Neural progenitor cell (in vitro differentiated cells): ENCODE measurements around the gene PM20D2. TPM values are rescaled to one million over a fixed set of nuclear protein-coding genes. Genes with fewer than 3 reads are reported as not detected.

ENCODE experiments used
- DNase-seq: peaks from one replicate; pipeline ENCODE4 v3.0.0-alpha.2; 2016; ENCODE audit warnings: low spot score
- H2AFZ ChIP-seq: fragments of 200-600 bp; sonication (generic); replicated peaks from 2 replicates; pipeline ENCODE4 v1.6.1; 2016; ENCODE audit warnings: antibody characterized with exemption
- H3F3A ChIP-seq: fragments of 200-600 bp; sonication (generic); 2 replicates; pipeline ENCODE4 v1.6.1; 2016; ENCODE audit warnings: antibody characterized with exemption, low read depth
- H3K27ac ChIP-seq: fragments of 200-600 bp; sonication (generic); 2 replicates; pipeline ENCODE4 v1.5.1; 2016; ENCODE audit warnings: mild to moderate bottlenecking
- H3K27me3 ChIP-seq: fragments of 200-600 bp; sonication (generic); 2 replicates; pipeline ENCODE4 v1.6.1; 2016; ENCODE audit warnings: mild to moderate bottlenecking, moderate library complexity
- H3K36me3 ChIP-seq: fragments of 200-600 bp; sonication (generic); 2 replicates; pipeline ENCODE4 v1.5.1; 2016
- H3K4me1 ChIP-seq: fragments of 200-600 bp; sonication (generic); 2 replicates; pipeline ENCODE4 v1.6.1; 2016; ENCODE audit warnings: mixed run types
- H3K4me2 ChIP-seq: fragments of 200-600 bp; sonication (generic); 2 replicates; pipeline ENCODE4 v1.6.1; 2016
- H3K4me3 ChIP-seq: fragments of 200-600 bp; sonication (generic); 2 replicates; pipeline ENCODE4 v1.5.1; 2016
- H3K79me2 ChIP-seq: fragments of 200-600 bp; sonication (generic); 2 replicates; pipeline ENCODE4 v1.6.1; 2016; ENCODE audit warnings: low read depth
- H3K9ac ChIP-seq: fragments of 200-600 bp; sonication (generic); 2 replicates; pipeline ENCODE4 v1.6.1; 2016
- H3K9me3 ChIP-seq: fragments of 200-600 bp; sonication (generic); 2 replicates; pipeline ENCODE4 v1.5.1; 2016; ENCODE audit warnings: low read depth
- H4K20me1 ChIP-seq: fragments of 200-600 bp; sonication (generic); 2 replicates; pipeline ENCODE4 v1.6.1; 2016; ENCODE audit warnings: low read depth
- H3K27ac Mint-ChIP-seq: 3 replicates; pipeline ENCODE4 v1.8.0; 2021; ENCODE audit warnings: mixed read lengths
- H3K27me3 Mint-ChIP-seq: 2 replicates; pipeline ENCODE4 v1.8.0; 2022; ENCODE audit warnings: low read depth, mild to moderate bottlenecking, inconsistent platforms, moderate library complexity, mixed read lengths; ENCODE audit not compliant: insufficient read depth
- H3K36me3 Mint-ChIP-seq: 3 replicates; pipeline ENCODE4 v1.8.0; 2021; ENCODE audit warnings: mixed read lengths
- H3K4me1 Mint-ChIP-seq: 3 replicates; pipeline ENCODE4 v1.8.0; 2021; ENCODE audit warnings: mixed read lengths
- H3K4me3 Mint-ChIP-seq: 3 replicates; pipeline ENCODE4 v1.8.0; 2021; ENCODE audit warnings: mild to moderate bottlenecking, moderate library complexity, mixed read lengths
- H3K9me3 Mint-ChIP-seq: 3 replicates; pipeline ENCODE4 v1.8.0; 2020; ENCODE audit warnings: mixed read lengths
- CTCF ChIP-seq: fragments of 200-600 bp; sonication (generic); IDR thresholded peaks from 2 replicates; pipeline ENCODE4 v1.5.1; 2017; ENCODE audit warnings: antibody characterized with exemption, mild to moderate bottlenecking
- EZH2 ChIP-seq: fragments of 200-600 bp; sonication (generic); IDR thresholded peaks from 2 replicates; pipeline ENCODE4 v1.6.1; 2017; ENCODE audit warnings: antibody characterized with exemption, mild to moderate bottlenecking, moderate library complexity
- EZH2phosphoT487 ChIP-seq: fragments of 200-600 bp; sonication (generic); IDR thresholded peaks from 2 replicates; pipeline ENCODE4 v1.6.1; 2017; ENCODE audit warnings: antibody characterized with exemption
- total RNA-seq: library from RNA; depleted of rRNA; stranded (reverse); fragments of >200 nt; gene quantifications from 2 replicates; pipeline ENCODE4 v1.2.3, GENCODE V29; 2015; ENCODE audit warnings: low replicate concordance

Gene PM20D2
- total RNA-seq, 1 donor from 2014 or later = 27.6 TPM

DNA sequence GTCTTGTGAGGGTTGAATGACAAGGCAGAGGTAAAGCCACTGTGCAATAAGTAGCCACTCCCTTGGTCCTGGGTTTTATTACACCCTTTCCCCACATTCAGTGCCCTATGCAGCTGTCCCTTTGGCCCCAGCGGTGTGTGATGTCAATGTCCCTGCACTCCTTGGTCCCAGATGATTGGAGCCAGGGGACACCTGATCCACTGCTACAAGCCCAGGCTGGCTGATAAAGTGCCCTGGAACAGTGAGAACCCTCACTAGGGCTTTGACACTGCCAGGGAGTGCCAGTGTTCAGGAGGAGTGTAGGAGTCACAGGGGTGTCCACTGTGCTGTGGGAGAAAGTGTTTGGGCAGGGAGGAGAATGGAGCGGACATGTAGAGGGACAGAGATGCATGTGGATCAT is 40.9 kb downstream of the PM20D2 start:
- Mint-ChIP-seq H3K9me3 (no peaks in the 10 kb centered on the region), H3K4me1 (peaks cover 24% of the 10 kb centered on the region), H3K27ac (no peak overlapping the region), H3K27me3 (peaks cover 4% of the 10 kb centered on the region), H3K4me3 (no peak overlapping the region), H3K36me3 (no peaks in the 10 kb centered on the region)
- Histone ChIP-seq H3K36me3 (no peaks in the 10 kb centered on the region), H3F3A (no peaks in the 10 kb centered on the region), H3K79me2 (no peaks in the 10 kb centered on the region), H3K4me1 (peaks cover 14% of the 10 kb centered on the region), H3K9ac (no peak overlapping the region), H3K9me3 (no peaks in the 10 kb centered on the region), H3K27me3 (no peaks in the 10 kb centered on the region), H3K4me2 (no peak overlapping the region), H3K27ac (no peak overlapping the region), H4K20me1 (no peaks in the 10 kb centered on the region), H2AFZ (no peak overlapping the region), H3K4me3 (no peak overlapping the region)
- no peak for DNase-seq
- TF ChIP-seq CTCF (no peak), EZH2 (no peak), EZH2phosphoT487 (no peak)

GRCh38 chr6:89187504-89187903 is 41.6 kb downstream of the PM20D2 start:
- Histone ChIP-seq H3K4me2 (no peak overlapping the region), H3K27me3 (no peaks in the 10 kb centered on the region), H3K9ac (no peak overlapping the region), H3K4me3 (no peak overlapping the region), H3K36me3 (no peaks in the 10 kb centered on the region), H3K79me2 (no peaks in the 10 kb centered on the region), H2AFZ (no peak overlapping the region), H3K9me3 (no peaks in the 10 kb centered on the region), H3K4me1 (peaks cover 14% of the 10 kb centered on the region), H3F3A (no peaks in the 10 kb centered on the region), H3K27ac (no peak overlapping the region), H4K20me1 (no peaks in the 10 kb centered on the region)
- H3K27ac Mint-ChIP-seq = no peak overlapping the region
- peaks cover 24% of the 10 kb centered on the region for H3K4me1 Mint-ChIP-seq
- H3K27me3 Mint-ChIP-seq = peaks cover 4% of the 10 kb centered on the region
- no peaks in the 10 kb centered on the region for H3K36me3 Mint-ChIP-seq
- H3K4me3 Mint-ChIP-seq = no peak overlapping the region
- TF ChIP-seq EZH2 (no peak), EZH2phosphoT487 (no peak), CTCF (no peak)
- DNase-seq = no peak
- H3K9me3 Mint-ChIP-seq = no peaks in the 10 kb centered on the region

- Mint-ChIP-seq H3K36me3 (peaks cover 2% of the 10 kb centered on the region), H3K4me1 (peaks cover 21% of the 10 kb centered on the region), H3K27me3 (no peaks in the 10 kb centered on the region), H3K4me3 (no peak overlapping the region), H3K9me3 (peaks cover 23% of the 10 kb centered on the region), H3K27ac (peak overlapping the region; percentile 1)
- H3F3A ChIP-seq = no peaks in the 10 kb centered on the region
- no peaks in the 10 kb centered on the region for H3K79me2 ChIP-seq
- H3K4me2 ChIP-seq = no peak overlapping the region
- no peaks in the 10 kb centered on the region for H4K20me1 ChIP-seq
- H3K4me3 ChIP-seq = no peak overlapping the region
- no peaks in the 10 kb centered on the region for H3K36me3 ChIP-seq
- H3K27ac ChIP-seq = no peak overlapping the region
- H3K9me3 ChIP-seq = no peaks in the 10 kb centered on the region
- H3K4me1 ChIP-seq = peaks cover 14% of the 10 kb centered on the region
- DNase-seq = peak; percentile 53
- H3K27me3 ChIP-seq = no peaks in the 10 kb centered on the region
- H3K9ac ChIP-seq = no peak overlapping the region
- TF ChIP-seq CTCF (no peak), EZH2phosphoT487 (no peak), EZH2 (no peak)
- H2AFZ ChIP-seq = no peak overlapping the region
Measured at GRCh38 chr6:89190741-89191140, 44.9 kb downstream of the PM20D2 start.
